HUDEP-2 (cell line): ENCODE measurements around the gene HNMT.

Experiments
- DNase-seq, 76 experiments: peaks; one replicate each; lab custom pipeline; 2025; ENCODE audit not compliant: unreplicated experiment in 76 of 76; lab: John Stamatoyannopoulos, UW

The HNMT gene

DNA sequence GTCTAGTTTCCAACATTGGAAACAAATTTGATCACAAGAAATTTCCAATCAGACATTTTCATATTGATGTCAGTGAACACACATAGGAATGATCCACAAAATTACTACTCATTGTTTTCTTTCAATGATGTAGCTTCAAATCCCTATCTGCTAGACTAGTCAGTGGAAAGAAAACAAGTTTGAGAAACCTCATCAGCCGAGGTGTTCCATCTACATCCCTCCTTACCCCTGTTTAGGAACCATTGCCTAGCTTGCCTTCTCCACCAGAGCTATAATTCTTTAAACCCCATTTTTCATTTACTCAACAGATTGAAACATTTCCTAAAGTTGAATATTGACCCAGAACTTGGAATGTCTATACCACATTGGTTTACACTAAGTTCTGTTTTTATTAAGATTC is 45.3 kb downstream of the HNMT start:
- DNase-seq: no peak

DNA sequence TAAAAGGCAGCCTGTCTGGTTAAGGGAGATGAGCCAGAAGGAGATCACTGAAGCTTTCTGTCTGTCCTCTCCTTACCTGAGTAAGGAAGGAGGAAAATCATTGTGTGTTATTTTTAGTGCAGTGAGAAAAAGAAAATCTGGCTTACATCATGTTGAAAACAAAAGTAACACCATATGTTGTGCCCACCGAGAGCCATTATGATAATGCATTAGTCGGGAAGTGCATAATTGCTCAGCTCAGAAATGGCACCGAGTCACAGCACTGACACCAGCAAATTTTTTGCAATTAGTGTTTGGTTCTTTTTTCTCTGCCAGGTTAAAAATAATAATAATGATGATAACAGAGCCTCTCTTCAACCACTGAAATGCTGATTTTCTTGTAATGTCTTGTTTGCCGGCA is 46.6 kb downstream of the HNMT start:
- DNase-seq: no peak

DNA sequence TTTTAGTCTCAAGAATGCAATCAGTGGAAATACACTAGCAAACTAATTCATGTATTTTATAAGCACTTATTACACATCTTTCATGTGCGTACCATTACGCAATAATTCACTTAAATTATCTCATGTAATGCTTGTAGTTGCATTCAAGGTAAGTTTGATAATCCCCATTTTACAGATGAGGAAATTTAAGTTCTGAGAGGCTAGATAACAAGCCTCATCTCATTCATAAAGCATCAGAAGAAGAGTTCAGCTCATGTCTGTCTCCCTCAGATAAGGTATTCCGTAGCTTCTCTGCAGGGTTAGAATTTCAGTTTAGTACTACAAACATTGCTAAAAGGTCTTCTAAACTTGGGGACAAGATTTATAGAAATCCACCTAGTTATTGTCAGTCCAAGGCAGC is 47.8 kb downstream of the HNMT start:
- DNase-seq: peak in 14 of 76 experiments; percentile 2 to 77 (median 29)

DNA sequence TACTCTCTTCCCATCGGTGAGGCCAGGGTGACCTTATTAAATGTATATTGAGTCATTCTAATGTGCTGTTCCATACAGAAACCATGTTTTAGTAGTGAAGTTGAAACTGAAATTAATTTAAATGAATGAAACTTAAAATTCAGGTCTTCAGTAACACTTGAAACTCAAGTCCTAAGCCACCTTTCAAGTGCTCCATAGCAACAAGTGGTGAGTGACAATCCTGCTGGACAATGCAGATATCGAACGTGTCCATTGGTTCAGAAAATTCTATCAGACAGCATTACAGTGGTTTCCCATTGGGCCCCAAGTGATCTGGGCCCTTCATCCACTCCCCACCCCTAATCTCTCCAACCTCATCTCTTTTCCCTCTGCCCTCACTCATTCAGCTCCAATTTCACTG is 48.7 kb downstream of the HNMT start:
- no peak for DNase-seq

DNA sequence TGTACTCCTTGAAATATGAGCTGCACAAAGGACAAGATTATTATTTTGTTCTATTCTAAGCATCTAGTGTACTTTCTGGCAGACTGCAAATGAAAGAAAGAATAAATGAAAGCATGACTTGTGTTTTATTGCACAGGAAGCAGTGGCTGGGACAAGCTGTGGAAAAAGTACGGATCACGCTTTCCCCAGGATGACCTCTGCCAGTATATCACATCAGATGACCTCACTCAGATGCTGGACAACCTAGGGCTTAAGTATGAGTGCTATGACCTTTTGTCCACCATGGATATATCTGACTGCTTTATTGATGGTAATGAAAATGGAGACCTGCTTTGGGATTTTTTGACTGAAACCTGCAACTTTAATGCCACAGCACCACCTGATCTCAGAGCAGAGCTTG is 49.4 kb downstream of the HNMT start:
- no peak for DNase-seq

DNA sequence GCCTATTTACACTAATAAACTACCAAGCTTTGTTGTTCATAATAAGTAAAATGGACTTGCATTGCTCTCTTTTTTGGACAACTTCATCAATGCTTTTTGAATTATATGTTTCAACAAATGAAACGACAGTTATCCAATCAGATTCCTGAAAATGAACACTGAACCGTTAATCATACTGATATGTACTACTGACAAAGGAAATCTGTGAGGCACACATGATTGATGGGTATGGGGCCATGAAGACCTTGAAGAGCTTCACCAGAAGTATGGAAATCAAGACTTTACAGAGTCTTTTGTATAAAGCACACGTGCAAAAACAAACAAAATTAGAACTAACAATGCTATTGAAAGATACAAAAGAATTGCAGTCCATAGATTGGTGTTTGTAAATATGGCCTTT is 51.2 kb downstream of the HNMT start:
- DNase-seq: no peak

DNA sequence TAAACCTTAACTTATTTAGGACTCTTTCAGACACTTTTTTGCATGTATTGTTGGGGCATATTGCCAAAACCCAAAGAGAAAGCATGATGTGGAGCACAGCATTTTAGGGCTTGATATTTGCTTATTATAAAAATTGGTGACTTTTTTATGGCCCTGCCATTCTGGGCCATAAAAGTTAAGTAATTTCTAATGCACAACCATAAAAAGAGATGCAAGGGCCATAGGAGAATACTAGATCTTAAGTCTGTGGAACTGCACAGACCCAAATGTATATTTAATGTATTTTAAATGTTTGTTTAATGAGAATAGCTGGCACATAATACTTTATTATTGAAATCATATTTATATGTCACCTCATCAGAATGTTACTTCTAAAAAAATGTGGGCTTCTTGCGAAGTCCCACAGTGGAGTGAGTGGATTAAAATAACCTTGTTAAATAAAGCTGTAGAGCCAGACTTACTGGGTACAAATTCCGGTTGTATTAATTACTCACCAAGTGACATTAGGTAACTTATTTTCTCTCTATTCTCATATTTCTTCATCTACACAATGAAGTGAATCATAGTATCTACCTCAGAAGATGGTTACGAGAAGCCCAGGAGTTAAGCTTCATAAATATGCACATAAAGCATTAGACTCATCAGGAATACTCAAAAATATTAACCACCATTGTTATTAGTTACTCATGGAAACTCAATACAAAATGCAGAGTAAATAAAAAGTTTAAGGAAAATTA is 52.2 kb downstream of the HNMT start:
- no peak for DNase-seq

DNA sequence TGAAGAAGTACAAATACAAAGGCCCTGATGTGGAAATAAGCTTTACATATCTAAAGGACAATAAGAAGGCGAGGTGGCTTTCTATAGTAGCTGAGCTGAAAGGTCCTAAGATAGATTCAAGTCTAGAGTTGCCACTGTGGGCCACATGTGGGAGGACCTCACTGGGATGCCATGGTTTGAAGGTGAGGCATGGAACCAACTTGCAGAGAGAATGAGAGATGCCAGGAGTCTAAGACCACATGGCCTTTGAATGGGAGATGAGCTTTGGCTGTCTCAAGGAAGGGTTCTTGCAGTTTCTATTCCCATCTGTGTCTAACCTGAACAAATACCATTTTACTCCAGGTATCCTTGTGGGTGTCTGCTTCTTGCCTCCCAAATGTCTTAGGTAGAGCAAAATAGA is 53.6 kb downstream of the HNMT start:
- no peak for DNase-seq

DNA sequence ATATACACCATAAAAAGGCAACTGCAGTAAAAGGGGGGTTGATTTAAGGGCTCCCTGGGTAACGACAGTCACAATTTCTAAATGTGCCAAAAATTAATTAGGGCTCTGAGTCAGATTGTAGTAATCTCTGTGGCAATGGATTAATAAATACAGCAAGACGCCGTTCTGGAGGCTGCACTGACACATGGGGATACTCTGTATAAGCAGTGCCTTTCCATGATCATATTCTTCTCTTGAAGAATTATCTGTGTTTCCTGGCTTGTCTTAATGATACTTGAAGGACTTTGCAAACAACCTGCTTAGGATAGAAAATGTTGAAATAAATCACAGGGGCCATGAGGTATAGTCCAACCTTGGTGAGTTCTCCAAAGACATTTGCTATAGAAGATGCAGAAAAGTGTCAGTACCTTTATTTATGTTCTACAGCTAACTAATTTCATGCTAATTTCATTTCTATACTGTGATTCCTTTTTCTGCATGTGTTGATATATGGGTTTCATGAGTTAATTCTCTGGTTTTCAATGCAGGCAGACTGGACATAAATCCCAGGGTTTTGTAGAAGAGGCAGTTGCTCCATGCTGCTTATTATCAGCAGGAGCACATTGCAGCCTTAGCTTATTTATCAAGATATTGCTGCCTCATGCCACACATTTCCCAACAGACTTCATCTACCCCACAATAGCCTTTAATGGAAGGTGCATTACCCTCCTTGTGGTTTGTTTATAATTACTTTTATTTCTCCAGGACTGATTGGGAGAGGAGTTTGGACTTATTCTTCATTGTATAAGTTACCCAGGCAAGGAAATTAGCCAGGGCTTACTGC is 54.8 kb downstream of the HNMT start:
- DNase-seq: peak in 37 of 76 experiments; percentile 2 to 74 (median 19)

DNA sequence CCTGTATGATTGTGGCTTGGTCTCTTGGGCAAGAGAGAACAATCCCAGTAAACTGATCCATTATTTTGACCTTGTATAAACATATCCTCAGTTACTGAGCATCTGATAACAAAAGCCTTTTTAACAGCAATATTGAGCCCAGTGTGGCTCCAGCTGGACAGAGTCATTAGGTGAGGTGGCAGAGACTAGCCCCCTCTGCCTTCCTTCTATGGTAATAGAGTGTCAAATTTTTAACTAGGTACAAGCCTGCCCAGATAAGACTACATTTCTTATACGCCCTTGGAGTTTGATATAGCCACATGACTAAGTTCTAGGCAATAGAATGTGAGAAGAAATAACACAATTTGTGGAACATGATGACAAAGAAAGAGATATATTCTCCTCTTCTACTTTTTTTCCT is 56.2 kb downstream of the HNMT start:
- peak in 32 of 76 experiments; percentile 2 to 54 (median 20) for DNase-seq

DNA sequence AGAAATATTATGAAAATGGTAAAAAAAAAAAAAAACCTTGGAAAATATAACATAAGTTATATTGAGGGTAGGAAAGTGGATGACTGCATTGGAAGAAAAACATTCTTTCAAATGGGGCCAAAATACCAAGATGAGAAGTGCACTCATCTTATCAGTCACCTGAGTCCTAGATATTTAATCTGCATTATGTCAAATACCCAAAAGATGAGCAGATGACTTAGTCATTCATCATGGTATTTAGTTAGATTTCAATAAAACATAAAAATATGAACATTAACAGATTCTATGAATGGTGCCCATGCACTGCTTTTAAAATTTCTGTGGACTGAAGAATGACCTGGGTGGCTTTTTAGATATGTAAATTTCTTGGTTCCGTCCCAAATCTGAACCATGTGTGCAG is 56.9 kb downstream of the HNMT start:
- no peak for DNase-seq

DNA sequence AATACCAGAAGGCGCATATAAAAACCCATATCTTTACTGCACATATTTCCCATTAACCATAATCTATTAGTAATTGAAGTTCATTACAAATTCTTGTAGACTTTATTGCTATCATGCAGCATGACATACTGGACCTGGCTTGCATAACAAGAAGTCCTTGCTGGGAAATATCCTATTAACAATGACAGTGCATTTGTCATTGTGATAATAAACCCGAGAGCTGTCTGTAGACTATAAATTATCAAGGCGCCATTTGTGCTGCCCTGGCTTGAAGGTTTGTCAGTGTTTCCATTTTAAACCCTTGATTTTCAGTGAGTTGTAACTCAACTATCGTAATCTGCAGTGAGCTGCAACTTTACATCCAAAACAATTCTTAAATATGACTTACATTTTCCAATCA is 59.0 kb downstream of the HNMT start:
- no peak for DNase-seq

DNA sequence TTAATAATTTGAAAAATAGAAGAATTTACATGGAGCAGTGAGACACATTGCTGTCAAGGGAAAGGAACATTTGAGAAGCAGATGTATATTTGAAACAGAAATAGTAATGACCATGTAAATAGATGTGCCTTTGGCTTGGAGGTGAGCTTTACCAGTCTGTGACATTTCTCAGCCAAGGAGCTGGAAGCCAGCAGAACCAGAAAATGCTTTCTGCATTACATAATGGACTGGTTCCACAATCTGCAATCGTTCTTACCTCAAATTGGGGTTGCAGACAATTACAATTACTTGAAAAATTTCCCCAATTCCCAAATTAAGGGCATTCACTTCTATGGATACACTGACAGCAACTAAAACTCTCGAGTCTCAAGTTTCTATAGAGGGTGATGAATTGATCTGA is 59.7 kb downstream of the HNMT start:
- no peak for DNase-seq

DNA sequence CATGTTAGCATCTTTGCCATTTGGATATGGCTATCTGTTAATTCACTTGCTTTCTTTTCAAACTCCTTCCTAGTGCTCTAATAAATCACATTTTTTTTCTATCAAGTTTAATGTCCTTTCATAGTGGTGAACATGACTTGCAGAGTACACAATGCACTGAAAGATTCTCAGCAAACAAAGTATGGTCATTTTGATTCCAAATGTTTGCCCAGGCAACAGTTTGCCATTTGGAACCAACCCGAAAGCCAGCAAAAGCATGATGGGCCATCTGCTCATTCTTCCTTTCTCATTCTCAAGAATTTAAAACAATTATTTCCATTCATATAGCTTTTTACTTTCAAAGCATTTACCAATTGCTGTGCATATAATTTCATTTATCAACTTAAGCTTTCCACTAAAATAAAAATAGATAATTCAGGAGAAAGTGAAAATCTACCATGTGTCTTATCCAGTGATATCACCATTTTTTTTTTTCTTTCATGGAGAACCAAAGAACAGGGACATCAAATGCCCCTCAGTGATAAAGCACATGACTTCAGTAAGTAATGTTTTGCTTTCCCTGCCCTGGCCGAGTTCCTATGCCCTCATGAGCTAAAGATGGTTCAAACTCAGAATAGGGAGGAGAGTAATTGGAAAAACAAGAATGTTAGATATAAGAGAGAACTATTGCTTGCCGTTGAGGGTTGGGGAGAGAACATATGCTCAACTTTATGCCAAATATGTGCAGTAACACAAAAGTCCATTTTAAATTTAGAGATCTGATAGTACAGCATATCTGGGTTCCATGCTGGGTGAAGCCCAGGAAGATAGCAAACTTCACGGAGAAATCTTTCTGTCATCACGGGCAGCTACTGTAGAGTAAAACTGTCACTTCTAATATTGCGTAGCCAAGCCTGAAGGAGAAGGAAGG is 62.1 kb downstream of the HNMT start:
- DNase-seq: no peak

DNA sequence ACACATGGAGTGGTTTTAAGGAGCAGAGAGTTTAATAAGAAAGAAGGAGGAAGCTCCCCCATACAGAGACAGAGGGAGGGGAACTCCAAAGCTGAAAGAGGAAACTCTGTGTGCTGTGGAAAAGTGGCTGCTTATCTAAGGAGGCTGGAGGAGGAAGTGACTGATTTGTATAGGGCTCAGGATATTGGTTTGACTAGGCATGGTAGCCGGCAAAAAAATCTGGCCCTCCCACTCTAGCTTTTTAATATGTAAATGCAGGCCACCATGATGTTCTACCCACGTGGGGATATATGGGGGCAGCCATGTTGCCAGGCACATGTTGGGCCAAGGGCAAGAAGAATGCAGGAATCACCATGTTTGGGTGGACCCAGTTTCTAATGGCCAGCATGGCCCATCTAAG is 64.3 kb downstream of the HNMT start:
- DNase-seq: no peak

DNA sequence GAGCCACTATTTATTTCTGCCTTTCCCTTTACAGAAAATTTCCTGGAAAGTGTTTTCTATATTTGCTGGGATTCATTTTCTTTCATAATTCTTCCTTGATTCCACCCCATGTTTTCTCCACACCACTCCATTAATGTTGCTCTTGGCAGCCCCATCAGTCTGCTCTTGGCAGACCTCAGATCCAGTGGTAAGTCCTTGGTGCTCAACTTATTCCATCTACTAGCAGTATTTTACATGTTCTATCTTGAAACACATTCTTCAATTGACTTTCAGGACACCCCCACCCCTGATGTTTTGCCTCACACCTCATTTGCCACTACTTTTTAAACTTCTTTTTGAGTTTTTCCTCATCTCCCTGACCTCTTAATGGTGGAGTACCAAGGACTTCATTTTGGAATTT is 65.0 kb downstream of the HNMT start:
- DNase-seq: no peak

DNA sequence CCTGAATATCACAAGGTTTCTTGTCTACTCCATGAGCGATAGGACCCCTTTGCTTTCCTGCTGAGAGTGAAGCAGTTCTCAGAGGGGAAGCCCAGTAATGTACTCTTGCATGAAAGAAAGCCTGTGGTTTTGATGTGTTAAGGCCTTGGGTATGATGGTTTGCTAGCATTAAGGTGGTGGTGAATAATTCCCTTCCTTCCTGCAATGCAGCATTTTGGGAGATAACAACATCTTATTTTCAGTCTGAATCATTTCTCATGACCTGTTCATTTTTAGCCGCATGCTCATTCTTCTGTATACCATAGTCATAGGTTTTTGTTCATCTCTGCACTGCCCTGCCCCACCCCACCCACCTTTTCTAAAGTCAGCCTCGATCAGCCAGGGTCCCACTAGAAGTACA is 66.2 kb downstream of the HNMT start:
- no peak for DNase-seq

DNA sequence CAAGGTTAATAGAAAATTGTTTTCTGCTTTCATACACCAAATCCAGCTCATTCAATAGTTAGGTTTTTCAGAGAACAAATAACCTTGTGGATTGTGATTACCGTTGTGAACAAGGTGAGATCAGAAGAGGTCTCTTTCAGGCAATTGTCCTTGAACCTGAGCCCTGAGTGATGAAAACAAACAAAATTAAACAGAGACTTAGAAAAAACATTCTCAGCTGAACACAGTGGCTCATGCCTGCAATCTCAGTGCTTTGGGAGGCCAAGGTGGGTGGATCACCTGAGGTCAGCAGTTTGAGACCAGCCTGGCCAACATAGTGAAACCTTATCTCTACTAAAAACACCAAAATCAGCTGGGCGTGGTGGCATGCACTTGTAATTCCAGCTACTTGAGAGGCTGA is 68.1 kb downstream of the HNMT start:
- DNase-seq: no peak

DNA sequence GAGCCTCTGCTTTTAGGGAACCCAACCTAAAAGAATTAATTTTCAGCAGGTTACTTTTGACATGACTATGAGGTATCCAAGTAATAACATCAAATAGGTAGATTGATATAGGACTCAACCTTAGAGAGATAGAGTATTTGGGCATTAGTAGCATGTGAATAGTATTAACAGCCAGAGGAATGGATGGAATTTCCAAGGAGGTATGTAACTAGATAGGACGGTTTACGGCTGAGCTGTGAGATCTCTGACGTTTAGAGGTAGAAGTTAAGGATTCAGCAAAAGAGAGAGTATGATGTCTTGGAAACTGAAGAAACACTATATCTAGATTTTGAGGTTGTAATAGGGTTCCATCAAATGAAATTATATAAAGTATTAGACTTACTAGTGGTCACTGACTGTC is 70.3 kb downstream of the HNMT start:
- no peak for DNase-seq

DNA sequence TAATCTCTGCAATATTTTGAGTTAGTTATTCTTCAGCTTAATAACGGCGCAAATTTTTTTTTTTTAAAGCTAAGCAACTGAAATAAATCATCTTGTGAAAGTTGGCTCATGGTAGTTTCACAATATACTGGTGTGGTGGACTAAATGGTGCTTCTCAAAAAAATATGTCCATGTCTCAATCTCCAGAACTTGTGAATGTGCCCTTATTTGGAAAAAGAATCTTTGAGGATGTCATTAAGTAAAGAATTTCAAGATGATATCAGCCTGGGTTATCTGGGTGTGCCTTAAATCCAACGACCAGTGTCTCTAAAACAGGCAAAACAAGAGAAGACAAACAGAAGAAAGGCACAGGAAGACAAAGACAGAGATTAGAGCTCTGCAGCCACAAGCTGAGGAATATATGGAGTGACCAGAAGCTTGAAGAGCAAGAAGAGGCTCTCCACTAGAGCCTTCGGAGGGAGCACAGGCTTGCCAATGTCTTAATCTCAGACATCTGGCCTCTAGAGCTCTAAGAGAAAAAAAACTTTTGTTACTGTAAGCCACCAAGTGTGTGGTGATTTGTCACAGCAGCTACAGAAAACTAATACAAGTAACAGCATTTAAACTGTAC is 71.4 kb downstream of the HNMT start:
- DNase-seq: no peak

DNA sequence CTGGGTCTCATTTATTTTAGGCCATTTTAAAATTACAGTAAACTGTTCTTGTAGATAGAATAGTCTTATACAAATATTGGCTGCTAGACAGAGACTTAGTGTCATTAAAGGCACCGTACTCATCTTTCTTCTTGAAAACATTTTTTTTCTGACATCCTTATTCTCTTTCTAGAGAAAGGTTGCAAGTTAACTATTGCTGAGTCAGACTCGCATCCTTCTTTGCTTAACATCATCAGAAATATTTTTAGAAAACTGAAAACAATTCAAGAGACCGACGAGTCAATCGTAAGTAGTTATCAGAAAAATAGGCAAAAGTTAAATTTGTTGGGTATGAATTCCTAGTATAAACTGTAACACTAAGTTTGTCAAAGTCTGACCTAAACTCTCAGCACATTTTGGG is 72.2 kb downstream of the HNMT start:
- no peak for DNase-seq
